HCT116 (cell line): ENCODE measurements around the gene LTBP1.

Source experiments
- EZH2 ChIP-seq: fragments of 200-600 bp; sonication (generic); IDR thresholded peaks from 2 replicates; pipeline ENCODE4 v1.6.1; 2017; ENCODE audit warnings: antibody characterized with exemption, mixed run types
- FOSL1 ChIP-seq: IDR thresholded peaks from 2 replicates; pipeline ENCODE4 v1.6.1; 2012; ENCODE audit warnings: low read depth
- JUND ChIP-seq: IDR thresholded peaks from 2 replicates; pipeline ENCODE4 v1.6.1; 2012
- POLR2A ChIP-seq: IDR thresholded peaks from 2 replicates; pipeline ENCODE4 v1.7.0; 2011; ENCODE audit warnings: borderline replicate concordance; ENCODE audit not compliant: insufficient read depth, insufficient read length; ENCODE audit errors: extremely low read depth
- POLR2AphosphoS5 ChIP-seq: IDR thresholded peaks from 2 replicates; pipeline ENCODE4 v1.6.1; 2011; ENCODE audit warnings: mild to moderate bottlenecking, low read depth, low read length, moderate library complexity
- RAD21 ChIP-seq: IDR thresholded peaks from 2 replicates; pipeline ENCODE4 v1.6.1; 2012; ENCODE audit warnings: low read depth, mild to moderate bottlenecking
- SP1 ChIP-seq: IDR thresholded peaks from 2 replicates; pipeline ENCODE4 v1.6.1; 2012; ENCODE audit warnings: low read depth
- TCF7L2 ChIP-seq: IDR thresholded peaks from 2 replicates; pipeline ENCODE4 v1.7.0; 2011; ENCODE audit warnings: borderline replicate concordance, inconsistent platforms; ENCODE audit not compliant: insufficient read depth, insufficient read length; ENCODE audit errors: extremely low read depth
- ZNF274 ChIP-seq: fragments of 200-500 bp; sonication (Bioruptor generic); IDR thresholded peaks from 2 replicates; pipeline ENCODE4 v1.6.1; 2014; ENCODE audit warnings: mild to moderate bottlenecking, low read depth, low read length, inconsistent platforms
- TF ChIP-seq, protein P1 (sequence below): IDR thresholded peaks from 2 replicates; pipeline ENCODE4 v1.6.1; 2012
- TF ChIP-seq, protein P2 (sequence below), 3 experiments: fragments of 200-600 bp in 1 of 3; sonication (generic) in 1 of 3; IDR thresholded peaks in 2 of 3; conservative IDR thresholded peaks in 1 of 3; 2 replicates each; pipeline ENCODE4 v1.5.1; 2012 to 2017; ENCODE audit warnings: low read depth in 2 of 3, low read length in 2 of 3, antibody characterized with exemption in 1 of 3, borderline replicate concordance in 1 of 3, control low read depth in 1 of 3, mild to moderate bottlenecking in 1 of 3, mixed read lengths in 1 of 3, mixed run types in 1 of 3, moderate library complexity in 1 of 3; ENCODE audit not compliant: insufficient read depth in 1 of 3
- TF ChIP-seq, protein P3 (sequence below): IDR thresholded peaks from 2 replicates; pipeline ENCODE4 v1.6.1; 2012
- TF ChIP-seq, protein P4 (sequence below): IDR thresholded peaks from 2 replicates; pipeline ENCODE4 v1.6.1; 2012; ENCODE audit warnings: low read depth

DNA sequence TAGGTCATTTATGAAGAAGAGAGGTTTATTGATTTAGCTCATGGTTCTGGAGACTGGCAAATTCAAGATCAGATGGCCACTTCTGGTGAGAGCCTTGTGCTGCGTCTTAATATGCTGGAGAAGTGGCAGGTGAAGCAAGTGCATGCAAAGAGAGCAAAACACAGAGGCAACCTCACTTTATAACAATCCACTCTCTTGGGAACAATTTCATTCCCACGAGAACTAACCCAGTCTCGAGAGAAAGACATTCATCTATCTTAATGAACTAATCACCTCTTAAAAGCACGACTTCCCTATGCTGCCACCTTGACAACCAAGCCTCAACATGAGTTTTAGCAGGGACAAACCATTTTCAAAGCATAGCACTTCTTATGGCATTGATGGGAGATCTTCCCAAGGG, 343.2 kb downstream of the LTBP1 start:
- TF ChIP-seq, protein P1, sequence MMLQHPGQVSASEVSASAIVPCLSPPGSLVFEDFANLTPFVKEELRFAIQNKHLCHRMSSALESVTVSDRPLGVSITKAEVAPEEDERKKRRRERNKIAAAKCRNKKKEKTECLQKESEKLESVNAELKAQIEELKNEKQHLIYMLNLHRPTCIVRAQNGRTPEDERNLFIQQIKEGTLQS: no peak
- TF ChIP-seq JUND (no peak), POLR2AphosphoS5 (no peak), POLR2A (no peak), ZNF274 (no peak), RAD21 (no peak), EZH2 (no peak), SP1 (no peak), TCF7L2 (no peak), FOSL1 (no peak)
- TF ChIP-seq, protein P2, sequence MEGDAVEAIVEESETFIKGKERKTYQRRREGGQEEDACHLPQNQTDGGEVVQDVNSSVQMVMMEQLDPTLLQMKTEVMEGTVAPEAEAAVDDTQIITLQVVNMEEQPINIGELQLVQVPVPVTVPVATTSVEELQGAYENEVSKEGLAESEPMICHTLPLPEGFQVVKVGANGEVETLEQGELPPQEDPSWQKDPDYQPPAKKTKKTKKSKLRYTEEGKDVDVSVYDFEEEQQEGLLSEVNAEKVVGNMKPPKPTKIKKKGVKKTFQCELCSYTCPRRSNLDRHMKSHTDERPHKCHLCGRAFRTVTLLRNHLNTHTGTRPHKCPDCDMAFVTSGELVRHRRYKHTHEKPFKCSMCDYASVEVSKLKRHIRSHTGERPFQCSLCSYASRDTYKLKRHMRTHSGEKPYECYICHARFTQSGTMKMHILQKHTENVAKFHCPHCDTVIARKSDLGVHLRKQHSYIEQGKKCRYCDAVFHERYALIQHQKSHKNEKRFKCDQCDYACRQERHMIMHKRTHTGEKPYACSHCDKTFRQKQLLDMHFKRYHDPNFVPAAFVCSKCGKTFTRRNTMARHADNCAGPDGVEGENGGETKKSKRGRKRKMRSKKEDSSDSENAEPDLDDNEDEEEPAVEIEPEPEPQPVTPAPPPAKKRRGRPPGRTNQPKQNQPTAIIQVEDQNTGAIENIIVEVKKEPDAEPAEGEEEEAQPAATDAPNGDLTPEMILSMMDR (IDR thresholded peaks at IDR 0.05 in 2 of 3, conservative IDR thresholded peaks at IDR 0.05 in 1 of 3; ENCODE audit: borderline replicate concordance in 1 of 3, insufficient read depth in 1 of 3, low read depth in 2 of 3, low read length in 2 of 3): no peak
- TF ChIP-seq, protein P3, sequence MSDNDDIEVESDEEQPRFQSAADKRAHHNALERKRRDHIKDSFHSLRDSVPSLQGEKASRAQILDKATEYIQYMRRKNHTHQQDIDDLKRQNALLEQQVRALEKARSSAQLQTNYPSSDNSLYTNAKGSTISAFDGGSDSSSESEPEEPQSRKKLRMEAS: no peak
- TF ChIP-seq, protein P4, sequence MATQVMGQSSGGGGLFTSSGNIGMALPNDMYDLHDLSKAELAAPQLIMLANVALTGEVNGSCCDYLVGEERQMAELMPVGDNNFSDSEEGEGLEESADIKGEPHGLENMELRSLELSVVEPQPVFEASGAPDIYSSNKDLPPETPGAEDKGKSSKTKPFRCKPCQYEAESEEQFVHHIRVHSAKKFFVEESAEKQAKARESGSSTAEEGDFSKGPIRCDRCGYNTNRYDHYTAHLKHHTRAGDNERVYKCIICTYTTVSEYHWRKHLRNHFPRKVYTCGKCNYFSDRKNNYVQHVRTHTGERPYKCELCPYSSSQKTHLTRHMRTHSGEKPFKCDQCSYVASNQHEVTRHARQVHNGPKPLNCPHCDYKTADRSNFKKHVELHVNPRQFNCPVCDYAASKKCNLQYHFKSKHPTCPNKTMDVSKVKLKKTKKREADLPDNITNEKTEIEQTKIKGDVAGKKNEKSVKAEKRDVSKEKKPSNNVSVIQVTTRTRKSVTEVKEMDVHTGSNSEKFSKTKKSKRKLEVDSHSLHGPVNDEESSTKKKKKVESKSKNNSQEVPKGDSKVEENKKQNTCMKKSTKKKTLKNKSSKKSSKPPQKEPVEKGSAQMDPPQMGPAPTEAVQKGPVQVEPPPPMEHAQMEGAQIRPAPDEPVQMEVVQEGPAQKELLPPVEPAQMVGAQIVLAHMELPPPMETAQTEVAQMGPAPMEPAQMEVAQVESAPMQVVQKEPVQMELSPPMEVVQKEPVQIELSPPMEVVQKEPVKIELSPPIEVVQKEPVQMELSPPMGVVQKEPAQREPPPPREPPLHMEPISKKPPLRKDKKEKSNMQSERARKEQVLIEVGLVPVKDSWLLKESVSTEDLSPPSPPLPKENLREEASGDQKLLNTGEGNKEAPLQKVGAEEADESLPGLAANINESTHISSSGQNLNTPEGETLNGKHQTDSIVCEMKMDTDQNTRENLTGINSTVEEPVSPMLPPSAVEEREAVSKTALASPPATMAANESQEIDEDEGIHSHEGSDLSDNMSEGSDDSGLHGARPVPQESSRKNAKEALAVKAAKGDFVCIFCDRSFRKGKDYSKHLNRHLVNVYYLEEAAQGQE: no peak
